ENCODE results near the gene ZNF398. TPM values are rescaled to one million over a fixed set of nuclear protein-coding genes. Genes with fewer than 3 reads are reported as not detected.
"Not testable (repeated sequence)": the region's sequence is repeated elsewhere in the genome, so short reads cannot be mapped to it uniquely, and the experiment has no call there.

Gene ZNF398, protein sequence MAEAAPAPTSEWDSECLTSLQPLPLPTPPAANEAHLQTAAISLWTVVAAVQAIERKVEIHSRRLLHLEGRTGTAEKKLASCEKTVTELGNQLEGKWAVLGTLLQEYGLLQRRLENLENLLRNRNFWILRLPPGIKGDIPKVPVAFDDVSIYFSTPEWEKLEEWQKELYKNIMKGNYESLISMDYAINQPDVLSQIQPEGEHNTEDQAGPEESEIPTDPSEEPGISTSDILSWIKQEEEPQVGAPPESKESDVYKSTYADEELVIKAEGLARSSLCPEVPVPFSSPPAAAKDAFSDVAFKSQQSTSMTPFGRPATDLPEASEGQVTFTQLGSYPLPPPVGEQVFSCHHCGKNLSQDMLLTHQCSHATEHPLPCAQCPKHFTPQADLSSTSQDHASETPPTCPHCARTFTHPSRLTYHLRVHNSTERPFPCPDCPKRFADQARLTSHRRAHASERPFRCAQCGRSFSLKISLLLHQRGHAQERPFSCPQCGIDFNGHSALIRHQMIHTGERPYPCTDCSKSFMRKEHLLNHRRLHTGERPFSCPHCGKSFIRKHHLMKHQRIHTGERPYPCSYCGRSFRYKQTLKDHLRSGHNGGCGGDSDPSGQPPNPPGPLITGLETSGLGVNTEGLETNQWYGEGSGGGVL
- 10 to 100 TPM in 2 of 10 donors, 1 to 10 TPM in 8; 7.1 to 10.4 (median 8.5) TPM for polyA plus RNA-seq (ENCODE audit: insufficient read length in 10 of 10)
- long read RNA-seq, donor 1, partial matches to known transcripts, result 0 of 2 reads
- long read RNA-seq, donor 1, other reads (novel, unspliced or antisense), result 0 of 2 reads
- long read RNA-seq, donor 2, result 0 reads
- long read RNA-seq, donor 3, result 0 reads
- long read RNA-seq, donor 4, partial matches to known transcripts, result 0 of 3 reads
- long read RNA-seq, donor 4, other reads (novel, unspliced or antisense), result 0 of 3 reads
- long read RNA-seq, donor 5, partial matches to known transcripts, result 0 of 3 reads
- long read RNA-seq, donor 5, other reads (novel, unspliced or antisense), result 0 of 3 reads
- long read RNA-seq, donor 6, partial matches to known transcripts, result 7 of 10 reads
- long read RNA-seq, donor 6, other reads (novel, unspliced or antisense), result 0 of 10 reads
- long read RNA-seq, donor 7, partial matches to known transcripts, result 0 of 3 reads
- long read RNA-seq, donor 7, other reads (novel, unspliced or antisense), result 0 of 3 reads
- long read RNA-seq, donor 8, partial matches to known transcripts, result 0 of 1 reads
- long read RNA-seq, donor 8, other reads (novel, unspliced or antisense), result 0 of 1 reads
- long read RNA-seq, donor 9, result 0 reads

- peak; percentile 84 to 94 (median 87) for DNase-seq
These were observed at the start of gene ZNF398 for GRCh38 chr7:149147072-149147751. ZNF398 (plus strand) TSS chr7:149147453; CDS start chr7:149147743, 290 bp downstream.

DNA sequence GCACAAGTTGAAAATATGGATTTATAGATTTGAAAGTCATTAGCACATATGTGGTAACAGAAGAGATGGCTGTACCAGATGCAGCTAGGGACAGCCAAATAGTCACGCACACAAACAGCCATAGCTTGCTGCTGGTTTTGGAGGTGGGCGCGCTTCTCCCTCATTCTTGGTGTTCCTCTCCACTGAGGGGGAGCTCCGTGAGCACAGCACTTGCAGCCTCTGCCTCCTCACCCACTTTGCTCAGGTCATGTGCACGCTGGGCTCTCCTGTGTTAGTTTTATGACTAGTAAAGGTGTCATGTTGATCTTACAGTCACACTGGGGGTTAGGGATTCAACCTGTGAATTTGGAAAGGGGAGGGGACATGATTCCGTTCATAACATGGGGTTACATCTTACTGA, 48.2 kb upstream of the ZNF398 start:
- DNase-seq, result no peak

DNA sequence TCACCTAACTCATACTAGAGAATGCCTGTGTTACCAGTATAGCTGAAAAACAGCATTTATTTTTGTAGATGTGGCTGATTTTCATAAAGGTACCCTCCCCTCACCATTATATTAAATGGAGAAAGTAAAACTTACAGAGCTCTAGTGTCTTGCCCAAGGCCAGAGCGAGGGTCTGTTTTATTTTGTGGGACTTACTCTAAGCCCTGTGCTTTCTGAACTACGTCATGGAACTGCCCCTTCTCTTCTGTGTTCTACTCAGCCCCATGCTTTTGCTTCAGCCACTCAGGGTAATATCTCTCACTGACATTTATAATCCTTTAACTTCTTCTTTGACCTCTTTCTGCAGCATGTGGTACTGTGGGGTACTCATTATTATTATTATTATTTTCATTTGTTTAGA, 46.4 kb upstream of the ZNF398 start:
- DNase-seq, result no peak

- DNase-seq, result peak in 2 of 3 donors; percentile 7 to 22
These were observed 44.6 kb upstream of the ZNF398 start for GRCh38 chr7:149102666-149103065.

GRCh38 chr7:149103424-149103823, 43.8 kb upstream of the ZNF398 start:
- DNase-seq, result no peak

DNA sequence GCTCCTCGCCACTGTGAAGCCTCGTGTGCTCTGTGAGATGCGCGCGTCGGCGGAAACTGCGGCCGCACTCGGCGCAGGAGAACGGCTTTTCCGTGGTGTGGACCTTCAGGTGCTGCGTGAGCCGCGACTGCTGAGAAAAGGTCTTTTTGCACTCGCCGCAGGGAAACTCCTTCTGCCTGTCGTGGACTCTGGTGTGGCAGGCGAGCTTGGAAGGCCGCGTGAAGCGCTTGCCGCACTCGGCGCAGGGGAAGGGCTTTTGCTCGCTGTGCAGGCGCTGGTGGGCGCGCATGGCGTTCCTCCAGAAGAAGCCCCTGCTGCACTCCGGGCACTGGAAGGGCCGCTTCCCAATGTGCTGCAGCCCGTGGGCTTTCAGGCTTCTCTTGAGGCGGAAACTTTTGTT, 43.0 kb upstream of the ZNF398 start:
- no peak for DNase-seq

GRCh38 chr7:149104749-149105148, 42.5 kb upstream of the ZNF398 start:
- no peak for DNase-seq

DNA sequence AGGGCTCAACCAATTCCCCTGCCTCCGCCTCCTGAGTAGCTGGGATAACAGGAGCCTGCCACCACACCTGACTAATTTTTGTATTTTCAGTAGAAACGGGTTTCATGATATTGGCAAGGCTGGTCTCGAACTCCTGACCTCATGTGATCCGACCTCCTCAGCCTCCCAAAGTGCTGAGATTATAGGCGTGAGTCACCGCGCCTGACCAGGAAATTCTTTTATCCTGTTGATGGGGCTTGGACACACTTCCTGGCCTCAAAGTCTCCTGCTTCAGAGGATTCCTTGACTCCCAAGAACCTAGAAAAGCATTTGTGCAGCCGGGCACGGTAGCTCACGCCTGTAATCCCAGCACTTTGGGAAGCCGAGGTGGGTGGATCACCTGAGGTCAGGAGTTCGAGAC, 37.3 kb upstream of the ZNF398 start:
- DNase-seq, result no peak

GRCh38 chr7:149125189-149125862, 21.9 kb upstream of the ZNF398 start:
- DNase-seq, result peak in 1 of 3 donors; percentile 5

DNA sequence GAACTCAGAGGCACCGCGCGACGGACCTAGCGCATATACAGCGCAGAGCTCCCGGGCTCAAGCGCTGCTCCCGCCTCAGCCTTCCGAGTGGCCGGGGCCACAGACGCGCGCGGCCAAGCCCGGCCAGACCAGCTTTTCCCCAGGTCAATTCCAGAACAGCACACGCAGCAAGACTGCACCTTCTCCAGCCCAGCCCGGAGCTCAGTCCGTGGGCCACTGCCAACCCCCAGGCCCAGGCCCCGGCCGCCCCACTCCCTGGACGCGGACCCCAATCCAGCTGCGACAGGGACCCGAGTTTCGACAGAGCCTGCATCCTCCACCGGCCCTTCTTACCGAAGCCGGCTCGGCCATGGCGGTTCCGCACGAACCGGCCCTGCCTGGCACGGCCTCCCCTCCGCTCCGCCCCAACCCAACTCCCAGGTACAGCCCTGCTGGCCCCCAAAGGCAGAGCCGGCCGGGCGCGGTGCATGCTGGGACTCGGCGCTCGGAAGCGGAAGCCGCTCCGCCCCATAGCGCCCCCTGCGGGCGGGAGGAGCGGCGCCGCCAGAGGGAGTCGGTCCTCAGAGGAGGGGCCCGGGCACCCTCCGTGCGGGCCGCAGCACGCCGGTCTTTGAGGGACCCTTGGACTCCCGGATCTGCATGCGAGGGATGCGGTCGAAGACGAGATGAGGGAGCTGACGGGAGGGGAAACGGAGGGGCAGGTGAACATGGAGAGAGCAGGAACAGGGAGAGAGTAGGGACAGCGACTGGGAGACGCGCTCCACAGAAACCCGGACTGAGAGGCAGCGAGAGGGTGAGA, 21.2 kb upstream of the ZNF398 start, which contains the start of gene ZNF425:
Gene ZNF425, minus strand, starts transcription at position 462 of the 799 bp plus-strand sequence. Its CDS starts 111 bp downstream, at position 351.
- DNase-seq, result peak; percentile 94 to 98 (median 97)

GRCh38 chr7:149126662-149127266, 20.5 kb upstream of the ZNF398 start:
- DNase-seq, result peak in 2 of 3 donors; percentile 62 to 84

DNA sequence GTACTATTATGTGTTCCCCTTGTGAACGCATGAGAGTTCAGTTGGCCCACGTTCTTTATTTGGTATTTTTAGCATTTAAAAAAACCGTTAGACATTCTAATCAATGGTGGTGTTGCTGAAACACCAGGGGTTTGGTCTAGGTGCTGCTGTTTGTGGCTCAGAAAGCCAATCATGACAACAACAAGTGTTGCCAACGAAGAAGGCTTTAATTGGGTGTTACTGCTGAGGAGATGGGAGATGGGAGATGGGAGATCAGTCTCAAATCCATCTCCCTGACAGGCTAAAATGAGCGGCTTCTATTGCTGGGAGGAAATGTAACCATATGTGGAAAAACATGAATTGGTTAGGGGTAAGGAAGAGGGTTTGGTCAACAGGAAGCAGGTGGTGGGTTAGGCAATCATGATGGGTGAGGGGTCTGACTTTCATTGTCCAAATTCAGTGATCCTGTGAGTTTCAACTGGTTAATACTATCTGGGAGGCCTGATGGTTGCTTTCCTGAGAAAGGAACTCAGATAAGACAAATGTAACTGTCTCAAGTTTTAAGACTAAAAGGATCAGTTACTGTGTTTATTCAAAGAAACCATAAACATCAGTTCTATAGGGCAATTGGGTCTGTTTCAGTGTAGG, 16.6 kb upstream of the ZNF398 start:
- no peak for DNase-seq

GRCh38 chr7:149133028-149133710, 14.1 kb upstream of the ZNF398 start:
- DNase-seq, result no peak

DNA sequence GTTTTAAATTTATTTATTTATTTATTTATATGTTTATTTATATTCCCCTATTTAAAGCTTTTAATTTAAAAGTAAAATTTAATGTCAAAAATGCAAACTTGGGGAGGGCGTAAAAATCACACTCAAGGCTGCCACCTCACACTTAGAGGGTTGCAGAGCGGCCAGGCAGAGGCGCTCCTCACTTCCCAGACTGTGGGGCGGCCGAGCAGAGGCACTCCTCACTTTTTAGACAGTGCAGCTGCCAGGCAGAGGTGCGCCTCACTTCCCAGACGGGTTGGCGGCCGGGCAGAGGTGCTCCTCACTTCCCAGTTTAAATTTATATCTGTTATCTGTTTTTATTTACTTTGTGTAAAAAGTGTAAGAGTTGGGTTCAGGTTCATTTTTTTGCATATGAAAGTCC, 11.1 kb upstream of the ZNF398 start:
- no peak for DNase-seq

- DNase-seq, result no peak
These were observed 6.4 kb upstream of the ZNF398 start for GRCh38 chr7:149140831-149141230.

GRCh38 chr7:149141893-149142292, 5.4 kb upstream of the ZNF398 start:
- DNase-seq, result no peak

DNA sequence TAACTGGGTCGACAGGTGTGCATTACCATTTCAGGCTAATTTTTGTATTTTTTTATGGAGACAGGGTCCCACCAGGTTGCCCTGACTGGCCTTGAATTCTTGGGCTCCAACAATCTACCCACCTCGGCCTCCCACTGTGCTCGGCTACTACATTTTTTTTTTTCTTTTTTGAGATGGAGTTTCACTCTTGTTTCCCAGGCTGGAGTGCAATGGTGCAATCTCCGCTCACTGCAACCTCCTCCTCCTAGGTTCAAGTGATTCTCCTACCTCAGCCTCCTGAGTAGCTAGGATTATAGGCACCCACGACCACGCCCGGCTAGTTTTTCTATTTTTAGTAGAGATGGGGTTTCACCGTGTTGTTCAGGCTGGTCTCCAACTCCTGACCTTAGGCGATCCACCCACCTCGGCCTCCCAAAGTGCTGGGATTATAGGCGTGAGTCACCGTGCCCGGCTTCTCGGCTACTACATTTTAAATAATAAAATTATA, 2.8 kb upstream of the ZNF398 start:
- DNase-seq, result not testable (repeated sequence)
